GM12892 (cell line): ENCODE measurements around the gene RBM10.

ENCODE experiments used
- POLR2A ChIP-seq: IDR thresholded peaks from 2 replicates; pipeline ENCODE4 v1.6.1; 2011; ENCODE audit warnings: low read depth, low read length, control low read depth
- POLR2AphosphoS5 ChIP-seq: IDR thresholded peaks from 2 replicates; pipeline ENCODE4 v1.6.1; 2011; ENCODE audit warnings: low read depth, low read length, control low read depth
- TAF1 ChIP-seq: IDR thresholded peaks from 2 replicates; pipeline ENCODE4 v1.6.1; 2011; ENCODE audit warnings: low read depth, mild to moderate bottlenecking, control low read depth, low read length, borderline replicate concordance

- TF ChIP-seq POLR2AphosphoS5 (no peak), TAF1 (no peak), POLR2A (no peak)
Observed at GRCh38 chrX:47169726-47170515, 24.9 kb downstream of the RBM10 start.
